Right cardiac atrium (tissue), 5 donors: Measurements from ENCODE around the gene NRCAM. TPM values are rescaled to one million over a fixed set of nuclear protein-coding genes. Genes with fewer than 3 reads are reported as not detected.

Experiments used
- ATAC-seq, 2 donors: fragments of 200-7000 bp; cut with Tn5 transposase; one replicate each; pipeline versions ENCODE4 v1.8.0 to v1.9.1; 2020; ENCODE audit warnings: moderate library complexity in 2 of 2, mild to moderate bottlenecking in 1 of 2
- DNase-seq, 3 donors: peaks; one replicate each; pipeline ENCODE4 v3.0.0-alpha.2; 2020
- H3K27ac ChIP-seq: one replicate; pipeline ENCODE4 v1.5.1; 2013; ENCODE audit warnings: mild to moderate bottlenecking, low read length, control low read depth, moderate library complexity
- H3K27me3 ChIP-seq: one replicate; pipeline ENCODE4 v1.6.1; 2013; ENCODE audit not compliant: control insufficient read depth, insufficient read depth
- H3K4me1 ChIP-seq: one replicate; pipeline ENCODE4 v1.6.1; 2013; ENCODE audit warnings: low read length; ENCODE audit not compliant: control insufficient read depth, insufficient read depth
- H3K4me3 ChIP-seq: one replicate; pipeline ENCODE4 v1.5.1; 2013; ENCODE audit warnings: low read length, control low read depth
- H3K9me3 ChIP-seq: one replicate; pipeline ENCODE4 v1.6.1; 2013; ENCODE audit warnings: low read length; ENCODE audit not compliant: control insufficient read depth
- WGBS: extraction: QIAGEN DNeasy Blood & Tissue Kit; methylation state at CpG from one replicate; pipeline ENCODE4 v1.1.7; 2013; 5-methylcytosine and 5-hydroxymethylcytosine counted together
- intact Hi-C, 4 donors: fragments of 100-400 bp; cut with DNase I; formaldehyde crosslinking; loops; one replicate each; pipeline versions ENCODE4 v1.11.0 to v1.14.0; 2022 to 2023
- polyA plus RNA-seq: library from polyadenylated mRNA; stranded (reverse); fragments of 200-250 nt; gene quantifications from one replicate; pipeline ENCODE4 v1.2.3, GENCODE V29; 2013
- total RNA-seq, 4 donors: library from RNA; stranded (reverse); fragmentation: NEBNext Ultra II Directional; extraction: Animal tissue kit (Norgen Biotek cat#: 25700); gene quantifications; one replicate each; pipeline ENCODE4 v1.2.1, GENCODE V29; 2021
- donor health status: healthy with polysubstance abuse.
- donor health status: DM: no; HTN: yes; CAD: no.
- donor health status: DM: no; HTN: no; CAD: no.
- donor health status: DM: no; HTN: yes; CAD: no; lungs with severe emphysema.
- donor health status: DM: yes; HTN: yes; CAD: no.

Gene NRCAM
- total and polyA plus RNA-seq, 5 donors = 0.59 to 1.3 (median 1.1) TPM

GRCh38 chr7:108146070-108146842 is 310.0 kb downstream of the NRCAM start:
- H3K4me1 ChIP-seq = peaks cover 3% of the 10 kb centered on the region
- intact Hi-C loops = loop anchor here in 2 of 4 donors (10.0 kb wide), 2 partner anchors 271 to 401 kb away; partner anchors contain the start of gene CBLL1 (in 2 of the 2)
- DNase-seq (peak in 2 of 3 donors; percentile 42 to 62), ATAC-seq (peak; percentile 81 to 84)
- no peaks in the 10 kb centered on the region for H3K9me3 ChIP-seq
- H3K27me3 ChIP-seq = no peaks in the 10 kb centered on the region
- 15% methylated on average over 12 of the region's 12 CpGs for WGBS
- H3K4me3 ChIP-seq = peak overlapping the region; percentile 29
- no peak overlapping the region for H3K27ac ChIP-seq

GRCh38 chr7:108145401-108145800 is 310.8 kb downstream of the NRCAM start:
- no peak overlapping the region for H3K27ac ChIP-seq
- intact Hi-C loops = loop anchor here in 2 of 4 donors (10.0 kb wide), 2 partner anchors 271 to 401 kb away; partner anchors contain the start of gene CBLL1 (in 2 of the 2)
- H3K9me3 ChIP-seq = no peaks in the 10 kb centered on the region
- no peak overlapping the region for H3K4me3 ChIP-seq
- DNase-seq = no peak
- WGBS = 83% methylated on average over 8 of the region's 8 CpGs
- no peak for ATAC-seq
- H3K27me3 ChIP-seq = no peaks in the 10 kb centered on the region
- peaks cover 3% of the 10 kb centered on the region for H3K4me1 ChIP-seq

DNA sequence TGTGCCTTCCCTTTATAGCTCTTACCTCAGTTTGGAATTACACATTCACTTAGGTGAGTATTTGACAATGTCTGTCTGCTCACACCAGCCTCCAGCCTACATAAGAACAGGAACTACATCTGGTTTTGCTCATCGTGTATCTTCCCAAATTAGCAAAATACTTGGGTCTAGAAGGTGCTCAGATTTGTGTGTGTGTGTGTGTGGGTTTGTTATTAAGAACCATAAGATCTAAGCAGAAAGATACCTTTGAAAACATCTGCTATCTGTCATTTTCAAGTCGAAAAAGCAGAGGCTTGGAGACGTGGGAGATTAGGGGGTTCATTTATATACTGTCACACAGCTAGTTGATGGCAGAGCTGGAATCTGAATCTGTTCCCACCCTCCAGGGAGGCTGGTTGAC is 311.3 kb downstream of the NRCAM start:
- no peak overlapping the region for H3K4me3 ChIP-seq
- peaks cover 3% of the 10 kb centered on the region for H3K4me1 ChIP-seq
- no peak overlapping the region for H3K27ac ChIP-seq
- intact Hi-C loops = loop anchor here in 2 of 4 donors (10.0 kb wide), 2 partner anchors 270 to 400 kb away; partner anchors contain the start of gene CBLL1 (in 2 of the 2)
- ATAC-seq (no peak), DNase-seq (no peak)
- WGBS = 56% methylated on average over 3 of the region's 3 CpGs
- H3K9me3 ChIP-seq = no peaks in the 10 kb centered on the region
- H3K27me3 ChIP-seq = no peaks in the 10 kb centered on the region

DNA sequence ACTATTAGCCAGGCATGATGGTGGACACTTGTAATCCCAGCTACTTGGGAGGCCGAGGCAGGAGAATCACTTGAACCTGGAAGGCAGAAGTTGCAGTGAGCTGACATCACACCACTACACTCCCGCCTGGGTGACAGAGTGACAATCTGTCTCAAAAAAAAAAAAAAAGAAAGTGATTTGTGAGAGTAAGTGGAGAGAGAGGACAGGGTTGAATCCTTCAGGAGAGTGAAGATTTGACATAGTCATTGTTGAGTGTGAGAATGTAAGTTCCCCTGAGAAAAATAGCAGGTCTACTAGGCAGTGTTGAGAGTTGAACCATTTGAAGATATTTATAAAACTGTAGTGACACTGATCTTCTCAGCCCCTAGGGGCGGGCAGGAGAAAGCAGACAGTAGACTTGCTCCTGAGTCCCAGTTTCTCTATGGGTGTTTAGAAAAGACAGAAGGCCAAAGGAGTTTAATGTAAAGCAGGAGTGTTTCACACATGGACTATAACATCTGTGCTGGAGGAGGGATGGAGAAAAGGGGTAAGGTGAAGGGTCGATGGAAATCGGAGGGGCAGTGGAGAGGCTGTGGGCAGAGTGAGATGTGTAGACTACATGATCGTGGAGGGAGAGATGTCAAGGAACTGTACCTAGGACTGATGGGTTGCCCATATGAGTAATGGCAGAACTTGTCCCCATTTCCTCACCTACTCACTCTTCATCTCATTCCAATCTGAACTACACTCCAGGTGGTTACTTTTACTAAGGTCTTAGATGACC is 312.4 kb downstream of the NRCAM start:
- 97% methylated on average over 6 of the region's 6 CpGs for WGBS
- intact Hi-C loops = loop anchor here in 2 of 4 donors (10.0 kb wide), 2 partner anchors 269 to 399 kb away; partner anchors contain the start of gene CBLL1 (in 2 of the 2)
- no peaks in the 10 kb centered on the region for H3K9me3 ChIP-seq
- peaks cover 3% of the 10 kb centered on the region for H3K4me1 ChIP-seq
- DNase-seq (no peak), ATAC-seq (no peak)
- no peak overlapping the region for H3K4me3 ChIP-seq
- no peaks in the 10 kb centered on the region for H3K27me3 ChIP-seq
- no peak overlapping the region for H3K27ac ChIP-seq

GRCh38 chr7:108142675-108143259 is 313.5 kb downstream of the NRCAM start:
- 82% methylated on average over 6 of the region's 6 CpGs for WGBS
- Histone ChIP-seq H3K27me3 (no peaks in the 10 kb centered on the region), H3K27ac (no peak overlapping the region), H3K4me3 (no peak overlapping the region), H3K9me3 (no peaks in the 10 kb centered on the region), H3K4me1 (peaks cover 3% of the 10 kb centered on the region)
- DNase-seq (no peak), ATAC-seq (no peak)
- intact Hi-C loops = loop anchor here in 2 of 4 donors (10.0 kb wide), 2 partner anchors 268 to 398 kb away; partner anchors contain the start of gene CBLL1 (in 2 of the 2)

- no peaks in the 10 kb centered on the region for H3K9me3 ChIP-seq
- intact Hi-C loops = loop anchor here in 2 of 4 donors (10.0 kb wide), 2 partner anchors 267 to 397 kb away; partner anchors contain the start of gene CBLL1 (in 2 of the 2)
Observed at GRCh38 chr7:108142180-108142579, 314.1 kb downstream of the NRCAM start.

DNA sequence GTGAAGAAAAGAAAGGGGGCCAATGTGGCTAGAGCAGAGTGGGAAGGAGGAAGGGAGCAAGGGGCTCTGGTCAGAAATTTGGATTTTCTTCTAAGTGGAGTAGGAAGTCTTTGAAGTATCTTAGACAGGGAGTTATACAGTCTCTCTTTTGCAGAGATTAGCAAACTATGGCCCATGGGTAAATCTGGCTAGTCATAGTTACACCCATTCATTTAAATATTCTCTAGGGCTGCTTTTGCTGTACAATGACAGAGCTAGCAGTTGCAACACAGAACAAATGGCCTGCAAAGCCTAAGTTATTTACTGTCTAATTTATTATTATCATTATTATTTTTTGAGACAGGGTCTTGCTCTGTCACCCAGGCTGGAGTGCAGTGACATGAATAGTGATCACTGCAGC is 315.6 kb downstream of the NRCAM start:
- ATAC-seq (no peak), DNase-seq (no peak)
- intact Hi-C loops = loop anchor here in 2 of 4 donors (10.0 kb wide), 2 partner anchors 266 to 396 kb away; partner anchors contain the start of gene CBLL1 (in 2 of the 2)
- no peaks in the 10 kb centered on the region for H3K4me1 ChIP-seq
- H3K9me3 ChIP-seq = no peaks in the 10 kb centered on the region
- no peak overlapping the region for H3K27ac ChIP-seq
- H3K4me3 ChIP-seq = no peak overlapping the region
- H3K27me3 ChIP-seq = no peaks in the 10 kb centered on the region

More at GRCh38 chr7:108142180-108142579, 314.1 kb downstream of the NRCAM start:
- no peak for DNase-seq
- no peak overlapping the region for H3K4me3 ChIP-seq
- peaks cover 3% of the 10 kb centered on the region for H3K4me1 ChIP-seq
- 86% methylated on average over 4 of the region's 4 CpGs for WGBS
- H3K27me3 ChIP-seq = no peaks in the 10 kb centered on the region
- ATAC-seq = no peak
- H3K27ac ChIP-seq = no peak overlapping the region

- Histone ChIP-seq H3K4me1 (no peaks in the 10 kb centered on the region), H3K27ac (no peak overlapping the region), H3K9me3 (no peaks in the 10 kb centered on the region), H3K4me3 (no peak overlapping the region), H3K27me3 (no peaks in the 10 kb centered on the region)
- intact Hi-C loops = no loop called here
- ATAC-seq (no peak), DNase-seq (no peak)
Observed at GRCh38 chr7:108138911-108139310, 317.3 kb downstream of the NRCAM start.

- DNase-seq (no peak), ATAC-seq (no peak)
- Histone ChIP-seq H3K27ac (no peak overlapping the region), H3K4me1 (no peaks in the 10 kb centered on the region), H3K9me3 (no peaks in the 10 kb centered on the region), H3K4me3 (no peak overlapping the region), H3K27me3 (no peaks in the 10 kb centered on the region)
- WGBS = 87% methylated on average over 4 of the region's 4 CpGs
- intact Hi-C loops = no loop called here
Observed at GRCh38 chr7:108137993-108138392, 318.2 kb downstream of the NRCAM start.

DNA sequence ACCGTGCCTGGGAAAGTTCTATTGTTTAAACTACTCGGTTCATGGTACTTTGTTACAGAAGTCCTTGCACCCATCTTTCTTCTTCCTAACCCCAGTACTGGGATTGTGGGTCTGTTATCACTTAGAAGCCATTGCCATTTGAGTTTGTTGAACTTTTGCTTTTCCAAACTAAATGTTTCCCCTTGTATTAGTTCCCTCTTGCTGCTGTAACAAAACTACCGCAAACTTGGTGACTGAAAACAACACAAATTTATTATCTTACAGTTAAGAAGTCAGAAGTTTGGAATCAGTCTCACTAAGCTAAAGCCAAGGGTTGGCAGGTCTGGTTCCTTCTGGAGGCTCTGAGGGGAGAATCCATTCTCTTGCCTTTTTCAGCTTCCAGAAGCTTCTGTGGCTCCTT is 319.2 kb downstream of the NRCAM start:
- no peak for ATAC-seq
- intact Hi-C loops = no loop called here
- no peak overlapping the region for H3K27ac ChIP-seq
- WGBS = 98% methylated on average over 3 of the region's 3 CpGs
- H3K27me3 ChIP-seq = no peaks in the 10 kb centered on the region
- H3K9me3 ChIP-seq = no peaks in the 10 kb centered on the region
- no peak overlapping the region for H3K4me3 ChIP-seq
- H3K4me1 ChIP-seq = no peaks in the 10 kb centered on the region
- DNase-seq = no peak
